Stimulated activated naive B cell treated with anti-CD40 and anti-IgM and Interleukin-4, amounts not matched to agents 10 μg/mL and 1 μg/mL and 100 μg/mL, for 72 hours (primary cell): Measurements from ENCODE around the gene SULT4A1.

Experiments used
- ATAC-seq, 2 donors: fragments of 150-1000 bp; cut with Tn5 transposase; replicated peaks; 2 replicates each; pipeline ENCODE4 v1.10.0; 2021; ENCODE audit warnings: moderate library complexity in 1 of 2
- DNase-seq: peaks from one replicate; pipeline ENCODE4 v3.0.0; 2021
- H3K27ac Mint-ChIP-seq: one replicate; pipeline ENCODE4 v1.8.0; 2022; ENCODE audit warnings: mild to moderate bottlenecking, mixed read lengths
- H3K27me3 Mint-ChIP-seq, 2 donors: one replicate each; pipeline ENCODE4 v1.8.0; 2022; ENCODE audit warnings: mixed read lengths in 2 of 2
- H3K36me3 Mint-ChIP-seq, 2 donors: one replicate each; pipeline ENCODE4 v1.8.0; 2022; ENCODE audit warnings: mixed read lengths in 2 of 2, mild to moderate bottlenecking in 1 of 2
- H3K4me1 Mint-ChIP-seq, 2 donors: one replicate each; pipeline ENCODE4 v1.8.0; 2022; ENCODE audit warnings: mixed read lengths in 2 of 2, mild to moderate bottlenecking in 1 of 2
- H3K4me3 Mint-ChIP-seq, 2 donors: one replicate each; pipeline ENCODE4 v1.8.0; 2022; ENCODE audit warnings: mild to moderate bottlenecking in 2 of 2, mixed read lengths in 2 of 2, moderate library complexity in 1 of 2
- H3K9me3 Mint-ChIP-seq, 2 donors: one replicate each; pipeline ENCODE4 v1.8.0; 2022; ENCODE audit warnings: mixed read lengths in 2 of 2, mild to moderate bottlenecking in 1 of 2

The SULT4A1 gene

GRCh38 chr22:43783777-43784176, 78.5 kb downstream of the SULT4A1 start:
- no peak for DNase-seq
- no peak for ATAC-seq
- Mint-ChIP-seq H3K27ac (no peak overlapping the region), H3K27me3 (peaks cover 7 to 32% of the 10 kb centered on the region in 2 donors), H3K4me1 (no peaks in the 10 kb centered on the region), H3K36me3 (peaks cover 0 to 2% of the 10 kb centered on the region in 2 donors), H3K9me3 (peaks cover 0 to 2% of the 10 kb centered on the region in 2 donors), H3K4me3 (no peak overlapping the region)

- DNase-seq, result no peak
- Mint-ChIP-seq H3K36me3 (peaks cover 0 to 2% of the 10 kb centered on the region in 2 donors), H3K27ac (no peak overlapping the region), H3K9me3 (peaks cover 0 to 2% of the 10 kb centered on the region in 2 donors), H3K4me1 (no peaks in the 10 kb centered on the region), H3K4me3 (no peak overlapping the region), H3K27me3 (peaks cover 7 to 27% of the 10 kb centered on the region in 2 donors)
- ATAC-seq, result no peak
Measured at GRCh38 chr22:43782448-43782847, 79.9 kb downstream of the SULT4A1 start.

GRCh38 chr22:43777286-43777685, 85.0 kb downstream of the SULT4A1 start:
- H3K4me3 Mint-ChIP-seq, result no peak overlapping the region
- ATAC-seq (no peak), DNase-seq (no peak)
- H3K36me3 Mint-ChIP-seq, result peaks cover 0 to 2% of the 10 kb centered on the region in 2 donors
- H3K9me3 Mint-ChIP-seq, result no peaks in the 10 kb centered on the region
- H3K27ac Mint-ChIP-seq, result no peak overlapping the region
- H3K4me1 Mint-ChIP-seq, result peaks cover 0 to 1% of the 10 kb centered on the region in 2 donors
- peaks cover 18 to 31% of the 10 kb centered on the region in 2 donors for H3K27me3 Mint-ChIP-seq

- H3K9me3 Mint-ChIP-seq, result no peaks in the 10 kb centered on the region
- DNase-seq, result no peak
- no peak for ATAC-seq
Measured at GRCh38 chr22:43776081-43776670, 86.1 kb downstream of the SULT4A1 start.

More at GRCh38 chr22:43776081-43776670, 86.1 kb downstream of the SULT4A1 start:
- no peak overlapping the region for H3K27ac Mint-ChIP-seq
- peaks cover 18 to 34% of the 10 kb centered on the region in 2 donors for H3K27me3 Mint-ChIP-seq
- no peak overlapping the region for H3K4me3 Mint-ChIP-seq
- peaks cover 0 to 2% of the 10 kb centered on the region in 2 donors for H3K36me3 Mint-ChIP-seq
- H3K4me1 Mint-ChIP-seq, result peaks cover 0 to 1% of the 10 kb centered on the region in 2 donors
